Measurements from ENCODE around the gene DPCD. TPM values are rescaled to one million over a fixed set of nuclear protein-coding genes. Genes with fewer than 3 reads are reported as not detected.

The DPCD gene
- total and polyA plus RNA-seq, 2 experiments from 2014 or later: 22.5 to 38.1 TPM

GRCh38 chr10:101639141-101639900 is 51.2 kb downstream of the DPCD start:
- Histone ChIP-seq H3K27me3 (ENCODE audit: insufficient read depth) (no peaks in the 10 kb centered on the region), H3K27ac (ENCODE audit: low read depth) (no peak overlapping the region), H3F3A (replicated peaks; ENCODE audit: low read depth) (peaks cover 3% of the 10 kb centered on the region), H3K36me3 (ENCODE audit: insufficient read depth) (0 out of 2 replicates have a peak, but pooled peaks cover 4% of the 10 kb centered on the region), H3K9me2 (ENCODE audit: insufficient read depth) (no peaks in the 10 kb centered on the region), H3K4me1 (ENCODE audit: insufficient read depth) (peaks cover 18% of the 10 kb centered on the region), H3K4me2 (no peak overlapping the region), H3K79me2 (replicated peaks; ENCODE audit: insufficient read depth) (no peaks in the 10 kb centered on the region), H4K20me1 (replicated peaks; ENCODE audit: insufficient read depth) (no peaks in the 10 kb centered on the region), H3K4me3 (no peak overlapping the region), H2AFZ (no peak overlapping the region)
- ATAC-seq: no peak
- Mint-ChIP-seq H3K36me3 (ENCODE audit: low read depth) (peaks cover 28% of the 10 kb centered on the region), H3K27me3 (ENCODE audit: insufficient read depth, low read depth, poor library complexity) (peaks cover 9% of the 10 kb centered on the region), H3K4me1 (peaks cover 21% of the 10 kb centered on the region), H3K4me3 (no peak overlapping the region), H3K9me3 (peaks cover 12% of the 10 kb centered on the region), H3K27ac (no peak overlapping the region)
- TF ChIP-seq REST (IDR thresholded peaks at IDR 0.05; ENCODE audit: unreplicated experiment) (no peak), POLR2AphosphoS5 (IDR thresholded peaks at IDR 0.05; ENCODE audit: low read depth) (no peak), EZH2 (IDR thresholded peaks at IDR 0.05; ENCODE audit: low read depth, unreplicated experiment) (no peak), JUNB (IDR thresholded peaks at IDR 0.05; ENCODE audit: unreplicated experiment) (no peak), ZNF114 (CRISPR knock-in tag; IDR thresholded peaks at IDR 0.05) (no peak), NANOG (IDR thresholded peaks at IDR 0.05; ENCODE audit: borderline replicate concordance) (no peak), ETS1 (IDR thresholded peaks at IDR 0.05) (no peak), EZH2phosphoT487 (IDR thresholded peaks at IDR 0.05; ENCODE audit: unreplicated experiment) (no peak), CREB1 (CRISPR knock-in tag; IDR thresholded peaks at IDR 0.05; ENCODE audit: low read depth) (no peak)
- TF ChIP-seq, protein P1, sequence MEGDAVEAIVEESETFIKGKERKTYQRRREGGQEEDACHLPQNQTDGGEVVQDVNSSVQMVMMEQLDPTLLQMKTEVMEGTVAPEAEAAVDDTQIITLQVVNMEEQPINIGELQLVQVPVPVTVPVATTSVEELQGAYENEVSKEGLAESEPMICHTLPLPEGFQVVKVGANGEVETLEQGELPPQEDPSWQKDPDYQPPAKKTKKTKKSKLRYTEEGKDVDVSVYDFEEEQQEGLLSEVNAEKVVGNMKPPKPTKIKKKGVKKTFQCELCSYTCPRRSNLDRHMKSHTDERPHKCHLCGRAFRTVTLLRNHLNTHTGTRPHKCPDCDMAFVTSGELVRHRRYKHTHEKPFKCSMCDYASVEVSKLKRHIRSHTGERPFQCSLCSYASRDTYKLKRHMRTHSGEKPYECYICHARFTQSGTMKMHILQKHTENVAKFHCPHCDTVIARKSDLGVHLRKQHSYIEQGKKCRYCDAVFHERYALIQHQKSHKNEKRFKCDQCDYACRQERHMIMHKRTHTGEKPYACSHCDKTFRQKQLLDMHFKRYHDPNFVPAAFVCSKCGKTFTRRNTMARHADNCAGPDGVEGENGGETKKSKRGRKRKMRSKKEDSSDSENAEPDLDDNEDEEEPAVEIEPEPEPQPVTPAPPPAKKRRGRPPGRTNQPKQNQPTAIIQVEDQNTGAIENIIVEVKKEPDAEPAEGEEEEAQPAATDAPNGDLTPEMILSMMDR (conservative IDR thresholded peaks at IDR 0.05; ENCODE audit: low read depth in 2 of 2): no peak
- DNase-seq (ENCODE audit: low spot score): no peak

All from GM23338 (cell line).